Measurements from ENCODE around the gene FSTL4. TPM values are rescaled to one million over a fixed set of nuclear protein-coding genes. Genes with fewer than 3 reads are reported as not detected.

Gene FSTL4
- total RNA-seq, 1 experiment from 2014 or later = 2.7 TPM

DNA sequence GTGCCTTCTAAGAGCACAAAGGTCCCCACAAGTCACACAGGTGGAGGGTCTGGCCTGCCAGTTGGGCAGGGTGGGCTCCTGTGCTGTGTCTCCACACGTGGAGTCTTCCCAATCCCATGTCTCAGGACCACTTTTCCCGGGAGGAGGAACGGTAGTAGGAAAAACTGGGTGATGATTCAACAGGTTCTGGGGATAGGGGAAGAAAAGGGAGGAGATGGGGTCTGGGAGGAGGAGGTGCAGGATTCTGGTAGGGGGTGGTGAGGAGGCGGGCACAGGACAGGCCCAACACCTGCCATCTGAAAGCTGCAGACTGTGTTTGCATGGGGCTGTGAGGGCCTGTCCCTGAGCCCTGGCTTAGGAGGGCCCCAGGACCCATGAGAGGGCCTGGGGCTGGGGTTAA lies 345.4 kb downstream of the FSTL4 start:
- H3K4me3 ChIP-seq (ENCODE audit: low read depth, low read length) = no peak overlapping the region
- TF ChIP-seq, protein P1, sequence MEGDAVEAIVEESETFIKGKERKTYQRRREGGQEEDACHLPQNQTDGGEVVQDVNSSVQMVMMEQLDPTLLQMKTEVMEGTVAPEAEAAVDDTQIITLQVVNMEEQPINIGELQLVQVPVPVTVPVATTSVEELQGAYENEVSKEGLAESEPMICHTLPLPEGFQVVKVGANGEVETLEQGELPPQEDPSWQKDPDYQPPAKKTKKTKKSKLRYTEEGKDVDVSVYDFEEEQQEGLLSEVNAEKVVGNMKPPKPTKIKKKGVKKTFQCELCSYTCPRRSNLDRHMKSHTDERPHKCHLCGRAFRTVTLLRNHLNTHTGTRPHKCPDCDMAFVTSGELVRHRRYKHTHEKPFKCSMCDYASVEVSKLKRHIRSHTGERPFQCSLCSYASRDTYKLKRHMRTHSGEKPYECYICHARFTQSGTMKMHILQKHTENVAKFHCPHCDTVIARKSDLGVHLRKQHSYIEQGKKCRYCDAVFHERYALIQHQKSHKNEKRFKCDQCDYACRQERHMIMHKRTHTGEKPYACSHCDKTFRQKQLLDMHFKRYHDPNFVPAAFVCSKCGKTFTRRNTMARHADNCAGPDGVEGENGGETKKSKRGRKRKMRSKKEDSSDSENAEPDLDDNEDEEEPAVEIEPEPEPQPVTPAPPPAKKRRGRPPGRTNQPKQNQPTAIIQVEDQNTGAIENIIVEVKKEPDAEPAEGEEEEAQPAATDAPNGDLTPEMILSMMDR (IDR thresholded peaks at IDR 0.05; ENCODE audit: insufficient read depth in 1 of 2, low read depth in 1 of 2, low read length in 1 of 2, severe bottlenecking in 1 of 2, unreplicated experiment in 1 of 2) = no peak
- intact Hi-C loops (cut with micrococcal nuclease; ENCODE audit: unreplicated experiment) = no loop called here
- H3K9me3 ChIP-seq = no peaks in the 10 kb centered on the region
- no peak overlapping the region for H3K27ac Mint-ChIP-seq (ENCODE audit: unreplicated experiment)
- H3K9me3 Mint-ChIP-seq (ENCODE audit: unreplicated experiment) = no peaks in the 10 kb centered on the region
- DNase-seq = no peak
- ChIA-PET CTCF (no interaction called here), POLR2A (no interaction called here)
- H3K36me3 ChIP-seq (ENCODE audit: control insufficient read depth, insufficient read depth, low read length) = no peaks in the 10 kb centered on the region
- no peaks in the 10 kb centered on the region for H3K27me3 Mint-ChIP-seq (ENCODE audit: insufficient read depth, unreplicated experiment)
- no TSS peak for BruUV-seq (replicated peaks)
- H3K4me3 Mint-ChIP-seq (ENCODE audit: unreplicated experiment) = no peak overlapping the region
- H3K27me3 ChIP-seq (replicated peaks; ENCODE audit: control insufficient read depth, insufficient read depth, low read length) = no peaks in the 10 kb centered on the region
- H3K4me1 Mint-ChIP-seq (ENCODE audit: low read depth, unreplicated experiment) = peaks cover 5% of the 10 kb centered on the region
- H3K36me3 Mint-ChIP-seq (ENCODE audit: insufficient read depth, unreplicated experiment) = peaks cover 6% of the 10 kb centered on the region
- peaks cover 11% of the 10 kb centered on the region; the same call in 1 of the 2 replicates for H3K4me1 ChIP-seq

DNA sequence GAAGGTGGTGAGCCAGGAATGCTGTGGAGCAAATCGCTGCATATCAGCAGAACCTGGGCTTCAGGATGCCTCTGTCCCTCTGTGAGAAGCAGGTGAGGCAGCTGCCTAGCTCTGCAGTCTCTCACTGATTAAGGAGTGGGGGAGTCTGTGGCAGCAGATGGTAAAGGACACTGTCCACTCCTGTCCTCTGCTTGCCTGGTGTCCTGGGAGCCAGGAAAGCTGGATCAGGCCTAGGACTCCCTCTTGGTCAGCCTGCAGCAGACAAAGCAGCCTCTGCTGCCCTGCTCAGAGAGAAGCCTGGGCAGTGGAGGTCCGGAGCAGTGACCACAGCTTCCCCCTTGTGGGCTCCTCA lies 345.8 kb downstream of the FSTL4 start:
- no peaks in the 10 kb centered on the region for H3K27me3 ChIP-seq (replicated peaks; ENCODE audit: control insufficient read depth, insufficient read depth, low read length)
- Mint-ChIP-seq H3K27me3 (ENCODE audit: insufficient read depth, unreplicated experiment) (no peaks in the 10 kb centered on the region), H3K9me3 (ENCODE audit: unreplicated experiment) (no peaks in the 10 kb centered on the region), H3K4me3 (ENCODE audit: unreplicated experiment) (no peak overlapping the region), H3K27ac (ENCODE audit: unreplicated experiment) (no peak overlapping the region), H3K36me3 (ENCODE audit: insufficient read depth, unreplicated experiment) (peaks cover 6% of the 10 kb centered on the region), H3K4me1 (ENCODE audit: low read depth, unreplicated experiment) (peaks cover 5% of the 10 kb centered on the region)
- H3K4me1 ChIP-seq = peaks cover 11% of the 10 kb centered on the region; the same call in 1 of the 2 replicates
- no peak overlapping the region for H3K4me3 ChIP-seq (ENCODE audit: low read depth, low read length)
- DNase-seq = no peak
- no TSS peak for BruUV-seq (replicated peaks)
- ChIA-PET POLR2A (no interaction called here), CTCF (no interaction called here)
- TF ChIP-seq, protein P1 (IDR thresholded peaks at IDR 0.05; ENCODE audit: insufficient read depth in 1 of 2, low read depth in 1 of 2, low read length in 1 of 2, severe bottlenecking in 1 of 2, unreplicated experiment in 1 of 2) = no peak
- no peaks in the 10 kb centered on the region for H3K36me3 ChIP-seq (ENCODE audit: control insufficient read depth, insufficient read depth, low read length)
- intact Hi-C loops (cut with micrococcal nuclease; ENCODE audit: unreplicated experiment) = no loop called here
- H3K9me3 ChIP-seq = no peaks in the 10 kb centered on the region

DNA sequence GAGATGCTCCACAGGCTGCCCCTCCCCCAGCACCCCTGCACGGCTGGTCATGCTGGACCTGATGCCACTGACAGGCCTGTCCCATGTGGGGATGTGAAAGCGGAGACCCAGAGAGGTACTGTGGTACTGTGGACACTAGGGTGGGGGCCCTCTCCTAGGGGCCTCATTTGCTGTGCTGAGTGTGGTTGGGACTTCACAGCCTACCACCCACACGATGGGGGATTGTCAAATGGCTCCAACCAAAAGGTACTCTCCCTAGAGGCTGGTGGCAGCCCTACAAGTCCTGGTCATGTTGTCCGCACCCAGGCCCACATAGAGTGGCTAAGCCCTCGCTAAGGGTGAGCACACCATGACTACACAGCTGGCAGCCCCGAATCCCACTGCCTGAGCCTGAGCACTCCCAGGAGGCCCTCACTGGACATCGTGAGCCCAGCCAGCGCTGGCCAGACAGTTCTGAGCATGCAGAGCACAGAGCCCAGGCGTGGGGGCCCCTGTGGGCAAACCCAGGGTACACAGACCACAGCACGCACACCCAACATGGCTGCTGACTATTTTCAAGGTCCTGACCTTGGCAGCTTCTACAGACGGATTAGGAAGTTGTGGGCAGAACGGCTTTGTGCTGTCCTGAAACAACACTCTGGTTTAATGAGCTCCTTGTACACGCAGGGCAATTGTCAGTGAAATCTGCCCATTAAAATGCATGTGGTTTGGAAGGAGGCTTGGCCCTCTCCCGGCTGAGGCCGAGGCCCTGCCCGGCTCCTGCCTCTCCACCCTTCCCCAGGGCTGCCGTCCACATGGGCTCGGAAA lies 346.4 kb downstream of the FSTL4 start:
- no TSS peak for BruUV-seq (replicated peaks)
- Mint-ChIP-seq H3K4me3 (ENCODE audit: unreplicated experiment) (no peak overlapping the region), H3K36me3 (ENCODE audit: insufficient read depth, unreplicated experiment) (peaks cover 6% of the 10 kb centered on the region), H3K4me1 (ENCODE audit: low read depth, unreplicated experiment) (peaks cover 5% of the 10 kb centered on the region), H3K27me3 (ENCODE audit: insufficient read depth, unreplicated experiment) (no peaks in the 10 kb centered on the region), H3K9me3 (ENCODE audit: unreplicated experiment) (no peaks in the 10 kb centered on the region), H3K27ac (ENCODE audit: unreplicated experiment) (no peak overlapping the region)
- intact Hi-C loops (cut with micrococcal nuclease; ENCODE audit: unreplicated experiment) = no loop called here
- Histone ChIP-seq H3K4me3 (ENCODE audit: low read depth, low read length) (no peak overlapping the region), H3K4me1 (peaks cover 11% of the 10 kb centered on the region; the same call in 1 of the 2 replicates), H3K36me3 (ENCODE audit: control insufficient read depth, insufficient read depth, low read length) (no peaks in the 10 kb centered on the region), H3K9me3 (no peaks in the 10 kb centered on the region), H3K27me3 (replicated peaks; ENCODE audit: control insufficient read depth, insufficient read depth, low read length) (no peaks in the 10 kb centered on the region)
- ChIA-PET POLR2A (no interaction called here), CTCF (no interaction called here)
- TF ChIP-seq, protein P1 (IDR thresholded peaks at IDR 0.05; ENCODE audit: insufficient read depth in 1 of 2, low read depth in 1 of 2, low read length in 1 of 2, severe bottlenecking in 1 of 2, unreplicated experiment in 1 of 2) = no peak
- no peak for DNase-seq
